Ishikawa (cell line): Measurements from ENCODE around the gene C2orf49.

ENCODE experiments used
- CEBPB ChIP-seq: IDR thresholded peaks from 2 replicates; pipeline ENCODE4 v1.6.1; 2012
- CREB1 ChIP-seq: IDR thresholded peaks from 2 replicates; pipeline ENCODE4 v1.6.1; 2012; ENCODE audit warnings: low read depth
- EGR1 ChIP-seq: IDR thresholded peaks from 2 replicates; pipeline ENCODE4 v1.6.1; 2012
- EP300 ChIP-seq: IDR thresholded peaks from 2 replicates; pipeline ENCODE4 v1.6.1; 2012; ENCODE audit warnings: borderline replicate concordance
- FOXM1 ChIP-seq: IDR thresholded peaks from 2 replicates; pipeline ENCODE4 v1.6.1; 2012; ENCODE audit warnings: low read depth, borderline replicate concordance
- NFIC ChIP-seq: IDR thresholded peaks from 2 replicates; pipeline ENCODE4 v1.6.1; 2012
- RAD21 ChIP-seq: IDR thresholded peaks from 2 replicates; pipeline ENCODE4 v1.6.1; 2012; ENCODE audit warnings: low read depth
- TAF1 ChIP-seq: IDR thresholded peaks from 2 replicates; pipeline ENCODE4 v1.6.1; 2012; ENCODE audit warnings: low read depth, mild to moderate bottlenecking
- TCF12 ChIP-seq: IDR thresholded peaks from 2 replicates; pipeline ENCODE4 v1.6.1; 2012; ENCODE audit warnings: low read depth
- TEAD4 ChIP-seq: IDR thresholded peaks from 2 replicates; pipeline ENCODE4 v1.6.1; 2012
- USF1 ChIP-seq: IDR thresholded peaks from 2 replicates; pipeline ENCODE4 v1.6.1; 2012
- YY1 ChIP-seq: IDR thresholded peaks from 2 replicates; pipeline ENCODE4 v1.6.1; 2012; ENCODE audit warnings: low read depth
- ZBTB7A ChIP-seq: IDR thresholded peaks from 2 replicates; pipeline ENCODE4 v1.6.1; 2012; ENCODE audit warnings: low read depth
- TF ChIP-seq, protein P1 (sequence below): IDR thresholded peaks from 2 replicates; pipeline ENCODE4 v1.6.1; 2012
- TF ChIP-seq, protein P2 (sequence below): IDR thresholded peaks from 2 replicates; pipeline ENCODE4 v1.6.1; 2012; ENCODE audit warnings: low read depth, mild to moderate bottlenecking

Gene C2orf49

DNA sequence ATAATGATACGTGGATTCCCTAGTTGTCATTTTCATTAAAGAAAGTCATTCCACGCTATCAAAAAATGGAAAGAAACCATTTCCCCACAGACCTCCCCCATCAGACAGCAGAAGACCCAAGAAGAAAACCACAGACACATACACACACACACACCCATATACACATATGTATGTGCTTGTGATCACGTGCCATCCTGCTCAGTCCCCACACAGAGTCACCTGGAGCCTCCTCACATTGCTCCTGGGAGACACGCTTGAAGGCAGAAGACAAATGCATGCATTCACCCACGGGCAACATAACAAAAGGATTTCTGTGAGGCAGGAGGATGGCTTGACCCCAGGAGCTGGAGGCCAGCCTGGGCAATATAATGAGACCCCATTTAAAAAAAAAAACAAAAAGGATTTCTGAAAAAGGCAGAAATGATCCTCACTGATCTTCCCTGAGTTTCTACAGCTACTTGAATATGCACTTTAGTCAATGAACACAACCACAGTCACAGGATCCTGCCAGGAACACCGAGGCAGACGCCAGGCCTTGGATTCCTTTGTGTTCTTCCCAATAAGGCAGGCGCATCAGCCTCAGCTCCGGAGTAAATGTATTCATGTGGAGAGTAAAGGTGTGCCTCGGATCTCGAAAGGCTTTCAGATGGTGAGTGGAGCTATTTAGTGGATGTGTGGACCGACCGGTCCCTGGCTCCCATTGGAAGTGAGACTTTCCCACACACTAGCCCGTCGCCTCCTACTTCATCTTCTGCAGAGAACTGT lies 28.8 kb upstream of the C2orf49 start:
- TF ChIP-seq TAF1 = no peak
- TF ChIP-seq RAD21 = no peak
- no peak for TF ChIP-seq TCF12
- no peak for TF ChIP-seq USF1
- TF ChIP-seq NFIC = no peak
- TF ChIP-seq, protein P1, sequence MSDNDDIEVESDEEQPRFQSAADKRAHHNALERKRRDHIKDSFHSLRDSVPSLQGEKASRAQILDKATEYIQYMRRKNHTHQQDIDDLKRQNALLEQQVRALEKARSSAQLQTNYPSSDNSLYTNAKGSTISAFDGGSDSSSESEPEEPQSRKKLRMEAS = no peak
- no peak for TF ChIP-seq CEBPB
- TF ChIP-seq TEAD4 = no peak
- TF ChIP-seq CREB1 = no peak
- no peak for TF ChIP-seq ZBTB7A
- TF ChIP-seq FOXM1 = no peak
- TF ChIP-seq EP300 = no peak
- TF ChIP-seq, protein P2, sequence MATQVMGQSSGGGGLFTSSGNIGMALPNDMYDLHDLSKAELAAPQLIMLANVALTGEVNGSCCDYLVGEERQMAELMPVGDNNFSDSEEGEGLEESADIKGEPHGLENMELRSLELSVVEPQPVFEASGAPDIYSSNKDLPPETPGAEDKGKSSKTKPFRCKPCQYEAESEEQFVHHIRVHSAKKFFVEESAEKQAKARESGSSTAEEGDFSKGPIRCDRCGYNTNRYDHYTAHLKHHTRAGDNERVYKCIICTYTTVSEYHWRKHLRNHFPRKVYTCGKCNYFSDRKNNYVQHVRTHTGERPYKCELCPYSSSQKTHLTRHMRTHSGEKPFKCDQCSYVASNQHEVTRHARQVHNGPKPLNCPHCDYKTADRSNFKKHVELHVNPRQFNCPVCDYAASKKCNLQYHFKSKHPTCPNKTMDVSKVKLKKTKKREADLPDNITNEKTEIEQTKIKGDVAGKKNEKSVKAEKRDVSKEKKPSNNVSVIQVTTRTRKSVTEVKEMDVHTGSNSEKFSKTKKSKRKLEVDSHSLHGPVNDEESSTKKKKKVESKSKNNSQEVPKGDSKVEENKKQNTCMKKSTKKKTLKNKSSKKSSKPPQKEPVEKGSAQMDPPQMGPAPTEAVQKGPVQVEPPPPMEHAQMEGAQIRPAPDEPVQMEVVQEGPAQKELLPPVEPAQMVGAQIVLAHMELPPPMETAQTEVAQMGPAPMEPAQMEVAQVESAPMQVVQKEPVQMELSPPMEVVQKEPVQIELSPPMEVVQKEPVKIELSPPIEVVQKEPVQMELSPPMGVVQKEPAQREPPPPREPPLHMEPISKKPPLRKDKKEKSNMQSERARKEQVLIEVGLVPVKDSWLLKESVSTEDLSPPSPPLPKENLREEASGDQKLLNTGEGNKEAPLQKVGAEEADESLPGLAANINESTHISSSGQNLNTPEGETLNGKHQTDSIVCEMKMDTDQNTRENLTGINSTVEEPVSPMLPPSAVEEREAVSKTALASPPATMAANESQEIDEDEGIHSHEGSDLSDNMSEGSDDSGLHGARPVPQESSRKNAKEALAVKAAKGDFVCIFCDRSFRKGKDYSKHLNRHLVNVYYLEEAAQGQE = no peak
- no peak for TF ChIP-seq EGR1

DNA sequence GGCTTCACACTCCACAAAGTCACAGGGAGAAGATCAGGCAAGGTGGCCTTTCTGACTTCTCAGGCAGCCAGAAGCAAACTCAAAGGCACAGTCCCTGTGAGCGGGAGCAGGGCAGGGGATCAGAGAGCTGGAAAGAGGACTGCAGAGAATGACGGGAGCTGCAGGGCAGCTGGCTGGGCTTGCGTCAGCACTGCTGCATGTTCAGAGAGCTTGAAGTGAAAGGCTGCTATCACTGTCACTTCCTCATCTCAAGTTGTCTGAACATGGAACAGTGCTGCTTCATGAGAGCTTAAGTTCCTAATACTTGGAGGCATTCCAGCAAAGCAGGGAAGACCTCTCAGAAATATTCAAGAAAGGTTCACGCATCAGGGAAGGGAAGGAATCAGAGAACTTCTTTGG lies 28.2 kb upstream of the C2orf49 start:
- no peak for TF ChIP-seq YY1
- no peak for TF ChIP-seq EP300
- TF ChIP-seq CREB1 = no peak
- TF ChIP-seq TCF12 = no peak
- no peak for TF ChIP-seq FOXM1
- TF ChIP-seq NFIC = no peak

DNA sequence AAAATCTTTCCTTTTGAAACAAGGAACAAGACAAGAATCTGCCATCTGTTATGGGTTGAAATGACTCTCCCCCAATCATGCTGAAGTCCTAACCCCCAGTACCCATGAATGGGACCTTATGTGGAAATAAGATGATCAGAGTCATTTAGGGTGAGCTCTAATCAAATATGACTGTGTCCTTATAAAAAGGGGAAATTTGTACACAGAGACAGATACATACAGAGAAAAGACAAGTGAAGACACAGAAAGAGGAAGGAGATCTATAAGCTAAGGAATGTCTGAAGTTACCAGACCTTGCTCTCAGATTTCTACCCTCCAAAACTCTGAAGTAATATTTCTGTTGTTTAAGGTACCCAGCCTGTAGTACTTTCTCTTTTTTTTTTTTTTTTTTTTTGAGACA lies 23.5 kb upstream of the C2orf49 start:
- TF ChIP-seq NFIC (no peak), TCF12 (no peak), FOXM1 (no peak), CREB1 (no peak), EGR1 (no peak)

- TF ChIP-seq TEAD4 (no peak), TCF12 (no peak), NFIC (no peak), CEBPB (no peak), EGR1 (no peak)
- TF ChIP-seq, protein P1 = no peak
- TF ChIP-seq, protein P2 = no peak
Observed at GRCh38 chr2:105315314-105315713, 22.0 kb upstream of the C2orf49 start.

DNA sequence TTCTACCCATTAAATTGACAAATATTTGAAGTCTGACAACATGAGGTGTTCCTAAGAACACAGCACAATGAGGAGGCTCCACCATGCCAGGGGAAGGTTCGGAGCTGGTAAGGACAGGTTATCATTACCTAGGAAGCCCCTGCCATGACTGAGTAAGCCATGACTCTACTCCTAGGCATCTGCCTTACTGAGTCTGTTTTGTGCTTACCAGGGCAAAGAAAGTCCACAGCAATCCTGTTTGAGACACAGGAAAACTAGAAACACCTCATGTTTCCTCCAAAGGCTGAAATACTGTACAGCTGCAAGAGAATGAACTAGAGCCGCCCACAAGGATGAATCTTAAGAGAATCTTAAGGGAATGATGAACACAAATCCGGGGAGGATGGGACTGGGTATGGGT lies 19.4 kb upstream of the C2orf49 start:
- TF ChIP-seq, protein P1 = no peak
- TF ChIP-seq TEAD4 = no peak
- TF ChIP-seq EP300 = no peak
- no peak for TF ChIP-seq CREB1
- TF ChIP-seq EGR1 = no peak
- TF ChIP-seq RAD21 = no peak
- no peak for TF ChIP-seq USF1

DNA sequence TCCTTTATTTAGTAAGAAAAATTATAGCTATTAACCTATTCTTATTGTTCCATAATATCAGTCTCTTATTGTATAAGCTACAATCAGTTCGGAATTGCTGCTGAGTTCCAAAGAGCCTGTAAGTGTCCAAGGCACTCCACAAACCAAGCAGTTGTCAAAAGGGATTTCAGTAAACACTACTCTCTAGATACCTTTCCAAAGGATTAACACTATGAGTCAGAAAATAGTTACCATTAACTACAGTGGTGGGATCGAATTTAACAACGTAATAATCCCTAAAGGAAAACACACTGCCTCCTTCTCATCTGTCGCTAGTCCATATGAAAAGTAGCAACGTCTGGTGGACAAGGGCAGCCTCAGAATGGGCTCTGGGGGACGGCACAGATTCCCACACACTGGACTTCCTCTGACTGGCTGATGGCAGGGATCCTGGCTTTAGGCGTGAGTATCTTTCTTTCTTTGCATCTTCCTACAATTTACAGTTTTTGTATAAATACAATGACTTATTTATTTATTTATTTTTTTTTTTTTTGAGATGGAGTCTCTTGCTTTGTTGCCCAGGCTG lies 16.6 kb upstream of the C2orf49 start:
- TF ChIP-seq FOXM1 = no peak
- no peak for TF ChIP-seq EGR1
- TF ChIP-seq CEBPB = no peak
- no peak for TF ChIP-seq TCF12
- TF ChIP-seq TAF1 = no peak
- TF ChIP-seq, protein P1 = no peak
- no peak for TF ChIP-seq TEAD4
- no peak for TF ChIP-seq RAD21
- no peak for TF ChIP-seq NFIC
- TF ChIP-seq EP300 = no peak
- TF ChIP-seq, protein P2 = no peak
- no peak for TF ChIP-seq YY1
- no peak for TF ChIP-seq USF1
- TF ChIP-seq ZBTB7A = no peak
- TF ChIP-seq CREB1 = no peak
